ENCODE data around the gene CACNA1G. TPM values are rescaled to one million over a fixed set of nuclear protein-coding genes. Genes with fewer than 3 reads are reported as not detected.
A peak's percentile ranks its signal among the peaks of the same experiment; 100 is the strongest.

The CACNA1G gene
- total RNA-seq, 2 donors from 2014 or later = 3.4 to 6.6 TPM

- DNase-seq (ENCODE audit: low spot score) = peak; percentile 58
- Histone ChIP-seq H3K36me3 (no peaks in the 10 kb centered on the region), H3K9me3 (no peaks in the 10 kb centered on the region), H3K4me1 (replicated peaks) (no peaks in the 10 kb centered on the region), H3K27ac (no peak overlapping the region), H3K4me3 (no peak overlapping the region), H3K27me3 (replicated peaks; ENCODE audit: insufficient read depth) (no peaks in the 10 kb centered on the region)
- TF ChIP-seq POLR2AphosphoS5 (IDR thresholded peaks at IDR 0.05) (peak; percentile 59), CTCF (IDR thresholded peaks at IDR 0.05) (no peak)
- intact Hi-C loops (cut with DNase I) = no loop called here
- WGBS = 85% methylated on average over 18 of the region's 20 CpGs
Measured at GRCh38 chr17:50672831-50673551, 112.5 kb downstream of the CACNA1G start.

DNA sequence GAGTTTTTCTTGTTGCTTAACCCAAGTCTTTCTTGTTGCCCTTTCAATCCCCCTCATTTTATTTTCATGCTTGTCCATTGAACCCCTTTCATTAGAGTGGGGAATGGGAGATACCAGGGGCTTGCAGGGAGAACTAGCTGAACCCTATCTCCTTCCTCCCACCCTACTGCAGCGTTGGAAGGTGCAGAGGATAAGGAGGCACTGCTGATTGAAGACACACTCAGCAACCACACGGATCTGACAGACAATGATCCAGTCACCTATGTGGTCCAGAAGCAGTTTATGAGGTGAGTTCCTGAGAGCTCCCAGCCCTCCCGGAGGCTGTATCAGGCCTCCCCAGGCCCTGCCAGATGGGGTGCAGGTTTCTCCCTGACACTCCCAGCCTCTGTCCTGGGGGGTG is 114.7 kb downstream of the CACNA1G start:
- Histone ChIP-seq H3K9me3 (no peaks in the 10 kb centered on the region), H3K36me3 (no peaks in the 10 kb centered on the region), H3K4me3 (no peak overlapping the region), H3K27me3 (replicated peaks; ENCODE audit: insufficient read depth) (no peaks in the 10 kb centered on the region), H3K27ac (no peak overlapping the region), H3K4me1 (replicated peaks) (no peaks in the 10 kb centered on the region)
- intact Hi-C loops (cut with DNase I) = no loop called here
- WGBS = 57% methylated on average over 3 of the region's 3 CpGs
- DNase-seq (ENCODE audit: low spot score) = no peak
- TF ChIP-seq POLR2AphosphoS5 (IDR thresholded peaks at IDR 0.05) = no peak
- TF ChIP-seq POLR2A (IDR thresholded peaks at IDR 0.05) = no peak
- no peak for TF ChIP-seq CTCF (IDR thresholded peaks at IDR 0.05)

DNA sequence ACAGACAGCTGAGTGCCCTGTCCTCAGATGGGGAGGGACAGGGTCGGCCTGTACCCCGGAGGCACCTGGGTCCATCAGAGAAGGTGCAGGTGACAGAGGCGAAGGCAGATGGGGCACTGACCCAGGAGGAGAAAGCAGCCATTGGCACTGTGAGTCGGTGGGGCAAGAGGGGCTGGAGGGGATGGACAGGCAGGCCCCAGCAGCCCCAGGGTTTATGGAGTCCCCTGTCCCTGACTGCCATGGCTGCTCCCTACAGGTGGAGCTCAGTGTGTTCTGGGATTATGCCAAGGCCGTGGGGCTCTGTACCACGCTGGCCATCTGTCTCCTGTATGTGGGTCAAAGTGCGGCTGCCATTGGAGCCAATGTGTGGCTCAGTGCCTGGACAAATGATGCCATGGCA is 115.1 kb downstream of the CACNA1G start:
- Histone ChIP-seq H3K27ac (no peak overlapping the region), H3K4me3 (no peak overlapping the region), H3K4me1 (replicated peaks) (no peaks in the 10 kb centered on the region), H3K9me3 (no peaks in the 10 kb centered on the region), H3K36me3 (no peaks in the 10 kb centered on the region), H3K27me3 (replicated peaks; ENCODE audit: insufficient read depth) (no peaks in the 10 kb centered on the region)
- intact Hi-C loops (cut with DNase I) = no loop called here
- no peak for DNase-seq (ENCODE audit: low spot score)
- 94% methylated on average over 6 of the region's 7 CpGs for WGBS
- TF ChIP-seq POLR2AphosphoS5 (IDR thresholded peaks at IDR 0.05) (no peak), POLR2A (IDR thresholded peaks at IDR 0.05) (no peak), CTCF (IDR thresholded peaks at IDR 0.05) (no peak)

GRCh38 chr17:50676065-50676975 is 115.8 kb downstream of the CACNA1G start:
- no peaks in the 10 kb centered on the region for H3K27me3 ChIP-seq (replicated peaks; ENCODE audit: insufficient read depth)
- H3K9me3 ChIP-seq = no peaks in the 10 kb centered on the region
- TF ChIP-seq CTCF (IDR thresholded peaks at IDR 0.05) (no peak), POLR2A (IDR thresholded peaks at IDR 0.05) (no peak), POLR2AphosphoS5 (IDR thresholded peaks at IDR 0.05) (no peak)
- no peak overlapping the region for H3K27ac ChIP-seq
- H3K4me3 ChIP-seq = no peak overlapping the region
- H3K36me3 ChIP-seq = no peaks in the 10 kb centered on the region
- 91% methylated on average over 24 of the region's 24 CpGs for WGBS
- intact Hi-C loops (cut with DNase I) = no loop called here
- no peak for DNase-seq (ENCODE audit: low spot score)
- H3K4me1 ChIP-seq (replicated peaks) = no peaks in the 10 kb centered on the region

Other genes starting within 250 kb of the CACNA1G start
- 10 to 100 TPM; 44.8 to 49.8 TPM for gene XYLT2, start 214.6 kb upstream of the CACNA1G start, total RNA-seq
- 10 to 100 TPM; 63.3 to 69.6 TPM for gene MRPL27, start 187.5 kb upstream of the CACNA1G start, total RNA-seq
- gene EME1, start 187.5 kb upstream of the CACNA1G start, total RNA-seq = 10 to 100 TPM in 1 of 2 donors, under 1 TPM in 1; 0.23 to 13.6 TPM
- 10 to 100 TPM; 67.6 to 76.6 TPM for gene LRRC59, start 163.2 kb upstream of the CACNA1G start, total RNA-seq
- 100 to 1,000 TPM in 1 of 2 donors, 10 to 100 TPM in 1; 49.0 to 111 TPM for gene ACSF2, start 134.5 kb upstream of the CACNA1G start, total RNA-seq
- 1 to 10 TPM in 1 of 2 donors, under 1 TPM in 1; 0.51 to 1.6 TPM for gene CHAD, start 91.8 kb upstream of the CACNA1G start, total RNA-seq
- 10 to 100 TPM; 33.7 to 44.1 TPM for gene RSAD1, start 81.9 kb upstream of the CACNA1G start, total RNA-seq
- gene MYCBPAP, start 52.3 kb upstream of the CACNA1G start, total RNA-seq = 10 to 100 TPM in 1 of 2 donors, under 1 TPM in 1; 0.14 to 12.6 TPM
- 100 to 1,000 TPM in 1 of 2 donors, 10 to 100 TPM in 1; 60.8 to 108 TPM for gene EPN3, start 28.0 kb upstream of the CACNA1G start, total RNA-seq
- gene SPATA20, start 13.5 kb upstream of the CACNA1G start, total RNA-seq = 100 to 1,000 TPM; 188 to 208 TPM
- 10 to 100 TPM; 65.9 to 66.1 TPM for gene ABCC3, start 74.2 kb downstream of the CACNA1G start, total RNA-seq
- gene ANKRD40, start 147.2 kb downstream of the CACNA1G start, total RNA-seq = 10 to 100 TPM; 31.2 to 36.0 TPM
- 100 to 1,000 TPM in 1 of 2 donors, 10 to 100 TPM in 1; 45.4 to 234 TPM for gene LUC7L3, start 158.9 kb downstream of the CACNA1G start, total RNA-seq
- not detected for gene ANKRD40CL, start 206.8 kb downstream of the CACNA1G start, total RNA-seq

Data from prostate gland (tissue), 2 donors.